ENCODE measurements around the gene ZNF330.

DNA sequence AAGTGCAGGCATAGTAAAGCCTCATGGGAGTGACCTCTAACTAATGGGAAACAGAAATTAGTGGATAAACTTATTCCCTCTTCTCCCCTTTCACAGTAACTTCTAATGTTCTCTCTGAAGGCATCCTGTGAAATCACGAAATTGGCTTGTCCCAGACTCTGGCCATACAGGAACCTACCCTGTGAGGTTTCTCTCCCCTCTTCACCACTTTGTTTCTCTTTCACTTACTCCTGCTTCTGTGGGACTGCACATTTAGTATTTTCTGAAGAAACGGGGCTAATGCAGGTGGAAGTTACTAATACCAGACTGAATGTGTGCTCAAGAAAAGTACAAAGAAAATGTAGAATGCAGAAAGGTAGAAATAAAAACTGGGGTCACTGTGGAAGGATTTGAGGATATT, 20.0 kb downstream of the ZNF330 start:
- TF ChIP-seq, protein P1, sequence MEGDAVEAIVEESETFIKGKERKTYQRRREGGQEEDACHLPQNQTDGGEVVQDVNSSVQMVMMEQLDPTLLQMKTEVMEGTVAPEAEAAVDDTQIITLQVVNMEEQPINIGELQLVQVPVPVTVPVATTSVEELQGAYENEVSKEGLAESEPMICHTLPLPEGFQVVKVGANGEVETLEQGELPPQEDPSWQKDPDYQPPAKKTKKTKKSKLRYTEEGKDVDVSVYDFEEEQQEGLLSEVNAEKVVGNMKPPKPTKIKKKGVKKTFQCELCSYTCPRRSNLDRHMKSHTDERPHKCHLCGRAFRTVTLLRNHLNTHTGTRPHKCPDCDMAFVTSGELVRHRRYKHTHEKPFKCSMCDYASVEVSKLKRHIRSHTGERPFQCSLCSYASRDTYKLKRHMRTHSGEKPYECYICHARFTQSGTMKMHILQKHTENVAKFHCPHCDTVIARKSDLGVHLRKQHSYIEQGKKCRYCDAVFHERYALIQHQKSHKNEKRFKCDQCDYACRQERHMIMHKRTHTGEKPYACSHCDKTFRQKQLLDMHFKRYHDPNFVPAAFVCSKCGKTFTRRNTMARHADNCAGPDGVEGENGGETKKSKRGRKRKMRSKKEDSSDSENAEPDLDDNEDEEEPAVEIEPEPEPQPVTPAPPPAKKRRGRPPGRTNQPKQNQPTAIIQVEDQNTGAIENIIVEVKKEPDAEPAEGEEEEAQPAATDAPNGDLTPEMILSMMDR (IDR thresholded peaks at IDR 0.05) = no peak
- no peak for TF ChIP-seq POLR2A (IDR thresholded peaks at IDR 0.05)
- no peak for TF ChIP-seq EP300 (IDR thresholded peaks at IDR 0.05)
- no peak for TF ChIP-seq POLR2AphosphoS5 (IDR thresholded peaks at IDR 0.05)
